NCI-H187 (cell line): ENCODE measurements around the gene ARHGAP26.
"Not testable (repeated sequence)": the region's sequence is repeated elsewhere in the genome, so short reads cannot be mapped to it uniquely, and the experiment has no call there.

Experiments
- DNase-seq, 2 experiments: peaks; one replicate each; lab custom pipeline; 2025; lab: John Stamatoyannopoulos, UW

The ARHGAP26 gene

DNA sequence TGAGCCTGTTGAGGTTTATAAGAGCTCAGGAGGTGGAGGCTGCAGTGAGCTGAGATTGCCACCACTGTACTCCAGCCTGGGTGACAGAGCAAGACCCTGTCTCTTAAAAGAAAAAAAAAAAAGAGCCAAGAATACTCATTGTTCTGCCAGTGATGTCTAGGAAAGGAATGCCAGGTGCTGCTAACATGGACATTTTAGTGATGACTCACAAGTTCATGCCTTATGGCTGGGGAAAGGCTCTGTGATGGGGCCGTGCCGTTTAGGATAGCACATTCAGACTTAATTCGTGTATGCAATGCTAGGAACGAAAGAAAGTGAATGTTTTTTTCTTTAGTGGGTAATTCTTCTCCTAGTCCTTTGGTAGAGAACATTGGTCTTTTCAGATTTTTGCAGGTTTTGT, 134.2 kb downstream of the ARHGAP26 start:
- DNase-seq, result no peak

GRCh38 chr5:142905348-142905747, 135.2 kb downstream of the ARHGAP26 start:
- no peak for DNase-seq

DNA sequence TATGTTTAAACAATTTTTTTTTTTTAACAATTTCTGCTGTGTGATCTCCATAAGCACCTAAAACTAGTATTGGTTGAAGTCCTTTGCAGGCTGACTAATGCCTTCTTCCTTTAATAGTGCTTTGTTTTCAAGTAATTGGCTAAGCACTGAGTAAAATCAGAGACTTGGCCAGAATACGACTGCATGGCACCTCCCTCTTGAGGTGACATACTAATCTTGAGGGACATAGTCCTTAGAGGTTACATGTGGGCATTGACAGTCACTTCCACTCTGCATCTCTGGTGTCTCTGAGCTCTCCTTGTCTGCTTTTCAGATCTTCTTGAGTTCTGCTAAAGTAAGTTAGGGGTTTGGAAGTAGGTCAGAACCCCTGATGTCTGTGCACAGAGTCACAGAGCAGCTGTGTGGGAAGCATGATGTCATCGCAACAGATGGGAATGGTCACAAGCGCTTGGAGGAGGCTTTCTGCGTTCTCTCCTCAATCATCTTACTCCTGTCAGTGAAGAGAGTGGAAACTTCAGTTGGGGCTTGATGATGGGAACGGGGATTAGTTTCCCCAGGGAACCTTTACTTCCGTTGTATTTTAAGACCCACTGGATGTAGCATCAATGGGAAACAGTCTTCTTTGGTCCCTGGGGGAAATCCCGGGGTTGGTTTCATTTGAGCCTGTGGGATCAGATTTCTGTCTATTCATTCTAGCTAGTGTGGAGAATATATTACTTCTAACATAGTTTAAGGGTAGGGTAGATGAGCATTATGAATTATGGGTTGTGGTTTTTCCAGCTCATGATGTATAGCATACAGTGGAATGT, 136.9 kb downstream of the ARHGAP26 start:
- DNase-seq, result no peak

GRCh38 chr5:142908659-142909058, 138.5 kb downstream of the ARHGAP26 start:
- no peak for DNase-seq

GRCh38 chr5:142910128-142910527, 140.0 kb downstream of the ARHGAP26 start:
- DNase-seq, result no peak

GRCh38 chr5:142911170-142911569, 141.0 kb downstream of the ARHGAP26 start:
- DNase-seq, result no peak

DNA sequence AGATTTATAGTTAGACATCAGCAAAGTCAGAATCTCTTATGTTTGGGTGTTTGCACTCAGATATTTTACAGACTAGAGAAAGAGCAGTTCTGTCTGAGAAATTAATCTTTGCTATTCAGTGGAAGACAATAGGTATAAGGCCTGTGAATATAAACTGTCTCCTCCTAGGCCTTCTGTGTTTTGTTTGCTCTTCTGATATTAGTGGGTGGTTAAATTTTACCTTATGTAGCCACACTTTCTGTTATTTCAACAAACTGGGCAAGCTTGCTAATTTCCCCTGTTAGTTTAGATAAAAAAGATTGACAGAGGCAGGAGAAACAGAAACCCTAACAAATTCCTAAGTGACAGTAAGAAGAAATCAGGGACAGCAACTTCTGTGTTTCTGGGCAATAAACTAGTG, 141.6 kb downstream of the ARHGAP26 start:
- no peak for DNase-seq

DNA sequence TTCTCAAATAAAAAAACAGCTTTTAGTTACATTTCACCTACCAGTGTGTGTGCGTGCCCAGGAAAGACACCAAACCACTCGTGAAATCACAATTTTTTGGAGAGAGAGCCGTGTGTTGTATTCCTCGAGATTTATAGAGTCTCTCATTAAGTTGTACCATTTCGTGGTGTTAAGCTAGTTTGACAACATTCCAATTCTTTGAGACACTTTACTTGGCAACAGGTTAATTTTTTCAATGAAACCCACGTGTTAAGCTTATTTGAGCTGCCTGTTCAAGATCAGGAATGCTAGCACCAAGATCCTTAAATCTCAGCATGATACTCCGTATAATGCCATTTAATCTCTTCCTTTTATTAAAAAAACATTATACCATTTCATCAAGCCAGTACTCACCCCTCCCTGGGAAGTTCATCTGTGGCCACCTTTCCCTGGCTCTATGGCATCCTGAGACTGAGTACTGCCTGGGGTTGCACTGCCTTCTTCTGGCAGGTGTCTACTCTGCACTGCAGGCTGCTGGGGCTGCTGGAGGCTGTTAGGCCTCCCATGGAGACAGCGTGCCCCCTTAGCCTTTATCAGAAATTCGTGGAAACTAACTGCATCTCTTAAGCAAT, 143.7 kb downstream of the ARHGAP26 start:
- no peak for DNase-seq

DNA sequence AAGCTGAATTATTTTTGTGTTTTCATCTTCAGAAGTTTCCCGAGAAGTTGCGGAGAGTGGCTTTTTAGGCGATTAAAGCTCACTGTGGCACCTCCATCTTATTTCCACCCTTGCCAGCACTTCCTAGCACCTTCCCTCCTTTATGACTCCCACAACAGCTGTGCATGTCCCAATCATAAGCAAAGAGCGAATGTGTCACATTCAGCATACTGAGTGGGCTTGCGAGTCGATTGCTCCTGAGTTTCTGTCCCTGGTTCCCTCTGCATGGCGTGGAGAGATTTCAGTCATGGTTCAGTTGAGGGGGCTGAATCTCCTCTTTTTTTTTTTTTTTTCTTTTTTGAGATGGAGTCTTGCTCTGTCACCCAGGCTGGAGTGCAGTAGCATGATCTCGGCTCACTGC, 144.9 kb downstream of the ARHGAP26 start:
- DNase-seq, result no peak

GRCh38 chr5:142915813-142916424, 145.7 kb downstream of the ARHGAP26 start:
- no peak for DNase-seq

DNA sequence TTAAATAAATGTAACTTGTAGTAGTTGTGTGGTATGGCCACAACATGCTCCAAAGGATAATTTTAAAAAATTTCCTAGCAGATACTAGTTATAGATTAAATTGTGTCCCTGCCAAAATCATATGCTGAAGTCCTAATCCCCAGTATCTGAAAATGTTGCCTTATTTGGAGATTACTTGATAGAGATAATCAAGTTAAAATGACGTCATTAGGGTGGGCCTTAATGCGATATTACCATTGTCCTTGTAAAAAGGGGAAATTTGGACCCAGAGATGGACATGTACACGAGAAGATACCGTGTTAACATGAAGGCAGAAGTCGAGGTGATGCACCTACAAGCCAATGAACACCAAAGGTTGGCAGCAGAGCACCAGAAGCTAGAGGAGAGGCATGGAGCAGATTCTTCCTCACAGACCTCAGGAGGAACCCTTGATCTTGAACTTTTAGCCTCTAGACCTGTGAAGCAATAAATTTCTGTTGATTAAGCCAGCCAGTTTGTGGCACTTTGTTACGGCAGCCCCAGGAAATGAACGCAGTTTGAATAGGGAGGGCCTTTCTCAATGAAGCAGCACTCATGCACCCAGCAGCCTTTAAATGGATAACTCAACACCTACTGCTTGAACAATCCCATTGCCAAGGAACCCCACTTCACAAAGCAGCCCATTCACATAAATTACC, 148.9 kb downstream of the ARHGAP26 start:
- DNase-seq, result no peak

GRCh38 chr5:142920849-142921612, 150.9 kb downstream of the ARHGAP26 start:
- DNase-seq, result no peak

- no peak for DNase-seq
Observed at GRCh38 chr5:142922223-142922952, 152.2 kb downstream of the ARHGAP26 start.

- DNase-seq, result no peak
Observed at GRCh38 chr5:142924135-142924883, 154.1 kb downstream of the ARHGAP26 start.

- no peak for DNase-seq
Observed at GRCh38 chr5:142925795-142926194, 155.6 kb downstream of the ARHGAP26 start.

DNA sequence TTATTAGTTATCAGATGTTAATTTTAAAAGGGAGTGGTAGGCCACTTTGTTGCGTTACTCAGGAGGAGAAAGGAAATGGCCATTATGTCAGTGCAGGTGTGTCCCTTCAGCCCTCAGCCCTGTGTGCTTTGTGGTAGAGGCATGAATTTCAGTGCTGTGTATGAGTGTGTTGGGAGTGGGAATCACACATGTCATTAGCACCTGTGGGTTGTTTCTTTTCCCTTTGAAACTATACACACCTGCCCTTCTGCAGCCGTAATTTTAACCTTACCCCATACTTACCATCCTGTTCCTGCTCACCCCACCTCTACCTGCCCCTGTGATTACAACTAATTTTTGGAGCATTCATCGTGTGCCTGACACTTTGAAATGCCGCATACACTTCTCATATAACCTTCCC, 156.4 kb downstream of the ARHGAP26 start:
- DNase-seq, result no peak

DNA sequence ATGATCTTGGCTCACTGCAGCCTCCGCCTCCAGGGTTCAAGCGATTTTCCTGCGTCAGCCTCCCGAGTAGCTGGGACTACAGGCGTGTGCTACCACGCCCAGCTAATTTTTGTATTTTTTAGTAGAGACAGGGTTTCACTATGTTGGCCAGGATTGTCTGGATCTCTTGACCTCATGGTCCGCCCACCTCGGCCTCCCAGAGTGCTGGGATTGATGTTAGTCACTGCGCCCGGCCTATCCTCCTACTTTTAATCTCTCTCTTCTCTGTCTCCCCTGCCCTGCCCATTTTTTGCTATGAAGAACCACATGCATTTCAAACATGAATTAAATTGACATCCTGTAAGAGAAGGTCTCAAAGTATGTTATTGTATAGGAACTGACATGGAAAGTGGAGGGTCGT, 158.8 kb downstream of the ARHGAP26 start:
- not testable (repeated sequence) for DNase-seq

DNA sequence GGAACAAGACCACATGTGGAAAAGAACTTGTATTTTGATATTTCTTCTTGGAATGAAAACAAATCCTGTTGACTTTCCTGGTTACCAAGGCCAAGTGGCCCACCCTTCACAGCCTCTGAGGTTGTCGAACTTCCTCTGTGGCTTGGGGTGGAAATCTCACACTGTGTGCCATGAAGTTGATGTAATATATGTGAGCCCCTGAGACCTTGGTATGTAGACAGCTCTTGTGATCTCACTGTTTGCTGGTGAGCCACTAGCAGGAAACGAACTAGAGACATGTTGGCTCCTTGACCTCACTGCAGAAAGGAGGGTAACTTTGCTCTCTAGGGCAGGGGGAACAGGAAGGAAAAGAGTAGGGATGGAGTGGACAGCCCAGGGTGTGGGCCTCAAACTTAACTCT, 159.4 kb downstream of the ARHGAP26 start:
- no peak for DNase-seq

DNA sequence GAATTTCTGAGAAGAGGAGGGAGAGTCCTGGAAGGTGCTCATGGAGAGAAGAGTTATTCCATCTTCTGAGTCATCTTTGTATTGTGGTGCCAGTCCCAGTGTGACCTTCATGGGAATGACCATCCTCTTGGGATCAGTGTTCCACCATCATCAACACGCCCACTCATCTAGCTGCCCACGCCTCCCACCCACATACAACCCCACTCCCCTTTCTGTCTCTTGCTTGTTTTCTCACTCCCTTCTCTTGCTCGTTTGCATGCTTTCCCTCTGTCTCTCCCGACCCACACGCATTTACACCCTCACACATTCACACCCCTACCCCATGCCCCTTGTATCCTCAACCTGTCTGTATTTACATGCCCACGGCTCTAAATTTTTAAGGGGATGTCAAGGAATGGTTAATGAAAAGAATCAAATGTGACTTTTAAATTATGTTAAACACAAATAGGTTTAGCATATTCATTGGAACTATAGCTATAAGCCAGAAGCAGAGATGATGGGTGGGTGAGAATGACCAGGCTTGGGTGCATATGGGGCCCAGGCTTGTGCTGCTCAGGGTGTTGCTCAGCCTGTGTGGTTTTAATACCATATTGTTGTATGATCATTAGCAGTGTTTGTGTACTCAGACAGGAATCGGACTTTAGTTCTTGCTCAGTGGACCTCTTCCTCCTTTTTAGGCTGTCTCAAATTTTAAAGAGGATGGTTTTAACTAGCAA, 160.4 kb downstream of the ARHGAP26 start:
- no peak for DNase-seq
